HEK293T (cell line): Measurements from ENCODE around the gene SF3A2.

Source experiments
- ELF4 ChIP-seq: fragments of 450-650 bp; IDR thresholded peaks from 2 replicates; pipeline ENCODE4 v1.6.1; 2017; ENCODE audit warnings: antibody characterized with exemption
- FOXK2 ChIP-seq: fragments of 450-650 bp; IDR thresholded peaks from 2 replicates; pipeline ENCODE4 v1.6.1; 2016; ENCODE audit warnings: mild to moderate bottlenecking
- HDGF ChIP-seq: fragments of 450-650 bp; IDR thresholded peaks from 2 replicates; pipeline ENCODE4 v1.6.1; 2017; ENCODE audit warnings: antibody characterized with exemption, borderline replicate concordance
- SP1 ChIP-seq: fragments of 450-650 bp; IDR thresholded peaks from 2 replicates; pipeline ENCODE4 v1.6.1; 2017

DNA sequence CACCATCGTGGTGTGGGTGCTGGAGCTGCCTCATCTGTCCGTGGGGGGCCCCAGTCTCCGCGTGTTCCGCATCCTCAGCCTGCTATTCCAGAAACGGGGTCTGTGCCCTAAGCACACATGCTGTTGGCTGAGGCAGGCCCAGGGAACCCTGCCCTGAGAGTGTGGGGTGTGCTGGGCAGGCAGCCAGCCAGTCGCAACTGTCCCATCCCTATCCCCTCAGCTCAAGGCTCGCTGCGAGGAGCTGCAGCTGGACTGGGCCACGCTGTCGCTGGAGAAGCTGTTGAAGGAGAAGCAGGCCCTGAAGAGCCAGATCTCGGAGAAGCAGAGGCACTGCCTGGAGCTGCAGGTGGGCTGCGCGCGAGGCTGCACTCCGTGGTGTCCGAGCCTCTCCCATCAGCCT, 22.4 kb upstream of the SF3A2 start:
- TF ChIP-seq HDGF (no peak), ELF4 (no peak), SP1 (no peak), FOXK2 (no peak)
